COLO829 (cell line): Measurements from ENCODE around the gene PGA3.
"Not testable (repeated sequence)": the region's sequence is repeated elsewhere in the genome, so short reads cannot be mapped to it uniquely, and the experiment has no call there.

ENCODE experiments used
- DNase-seq: peaks from one replicate; pipeline ENCODE4 v3.0.0; 2012; ENCODE audit warnings: low spot score

Gene PGA3

DNA sequence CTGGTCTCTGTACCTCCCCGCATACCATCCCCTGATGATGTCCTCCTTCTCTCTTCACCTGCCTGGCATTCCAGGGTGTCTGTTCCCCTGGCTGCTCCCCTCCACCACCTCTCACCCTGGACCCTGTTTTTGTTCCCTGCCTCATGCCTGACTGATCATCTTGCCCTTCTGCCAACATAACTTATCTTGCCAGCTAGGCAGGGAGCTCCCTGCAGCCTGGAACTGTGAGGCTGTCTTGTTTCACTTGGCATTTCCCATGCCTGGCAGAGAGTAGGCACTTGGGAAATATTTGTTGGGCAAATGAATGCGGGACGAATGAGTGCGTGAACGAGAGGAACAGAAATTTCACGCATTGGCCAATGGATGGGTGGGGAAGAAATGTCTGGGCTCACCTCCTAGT is 7.3 kb downstream of the PGA3 start:
- not testable (repeated sequence) for DNase-seq

DNA sequence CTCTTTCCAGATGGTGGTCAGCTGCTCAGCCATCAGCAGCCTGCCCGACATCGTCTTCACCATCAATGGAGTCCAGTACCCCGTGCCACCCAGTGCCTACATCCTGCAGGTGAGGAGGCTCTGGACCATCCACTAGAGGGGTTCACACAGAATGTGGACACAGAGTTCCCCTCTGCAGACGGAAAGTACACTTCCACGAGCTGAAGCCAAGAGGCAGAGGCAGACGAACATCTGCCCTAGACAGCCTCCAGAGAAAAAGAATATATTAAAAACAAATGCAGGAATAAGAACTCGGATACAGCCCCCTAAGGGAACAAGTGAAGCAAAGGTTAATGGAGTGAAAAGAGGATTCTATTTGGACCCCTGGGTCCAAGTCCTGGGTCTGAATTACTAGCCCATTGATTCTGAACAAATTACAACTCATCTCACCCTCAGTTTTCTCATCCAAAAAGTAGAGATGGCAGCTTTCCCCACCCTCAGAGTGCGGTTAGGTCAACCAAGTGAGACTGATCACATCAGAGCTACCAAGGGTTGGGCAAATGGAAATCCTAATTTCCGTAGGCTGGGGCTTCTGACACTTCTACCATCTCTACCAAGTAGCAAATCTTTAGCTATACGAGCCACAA is 8.1 kb downstream of the PGA3 start:
- DNase-seq, result not testable (repeated sequence)

DNA sequence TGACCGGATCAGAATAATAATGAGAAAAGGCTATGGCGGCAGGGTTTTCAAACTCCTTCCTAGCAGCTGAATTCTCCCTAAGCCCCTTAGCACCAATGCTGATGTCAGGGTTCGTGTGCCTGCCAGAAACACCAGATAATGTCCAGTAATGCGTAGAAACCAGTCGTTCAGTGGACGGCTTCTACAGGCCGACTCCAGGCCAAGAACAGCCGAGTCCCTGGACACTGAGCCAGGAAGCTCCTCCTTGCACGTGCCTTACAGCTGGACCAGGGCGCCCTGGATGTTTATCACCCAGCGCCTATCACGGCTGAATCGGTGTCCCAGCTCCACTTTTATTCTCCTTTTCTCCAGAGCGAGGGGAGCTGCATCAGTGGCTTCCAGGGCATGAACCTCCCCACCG is 8.9 kb downstream of the PGA3 start:
- DNase-seq, result not testable (repeated sequence)

DNA sequence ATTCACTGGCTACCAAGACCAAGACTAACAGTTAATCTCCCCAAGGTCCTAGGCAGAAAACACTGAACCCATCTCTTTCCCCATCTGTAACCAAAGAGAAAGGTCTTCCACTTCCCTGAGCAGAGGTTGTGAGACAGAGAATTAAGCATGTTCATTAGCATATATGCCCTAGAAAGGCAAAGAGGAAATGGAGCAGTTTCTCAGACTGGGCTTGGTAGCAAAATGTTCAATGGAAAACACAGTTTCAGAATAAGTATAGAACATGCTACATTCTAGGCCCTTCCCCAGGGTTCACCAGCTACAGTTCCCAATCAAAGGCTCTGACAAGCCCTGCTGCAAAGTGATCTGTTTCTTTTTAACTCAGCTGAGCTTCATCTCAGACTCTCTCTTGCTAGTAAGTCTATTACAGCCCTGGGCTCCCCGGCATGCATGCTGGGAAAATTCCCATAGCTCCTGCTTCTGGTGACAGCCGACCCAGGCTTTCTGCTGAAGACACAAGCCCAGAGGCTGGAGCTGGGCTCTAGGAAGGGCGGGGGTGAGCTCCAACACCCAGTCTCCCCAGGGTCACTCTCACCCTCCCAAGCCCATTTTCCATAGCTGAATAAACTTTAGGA is 10.5 kb downstream of the PGA3 start:
- not testable (repeated sequence) for DNase-seq

DNA sequence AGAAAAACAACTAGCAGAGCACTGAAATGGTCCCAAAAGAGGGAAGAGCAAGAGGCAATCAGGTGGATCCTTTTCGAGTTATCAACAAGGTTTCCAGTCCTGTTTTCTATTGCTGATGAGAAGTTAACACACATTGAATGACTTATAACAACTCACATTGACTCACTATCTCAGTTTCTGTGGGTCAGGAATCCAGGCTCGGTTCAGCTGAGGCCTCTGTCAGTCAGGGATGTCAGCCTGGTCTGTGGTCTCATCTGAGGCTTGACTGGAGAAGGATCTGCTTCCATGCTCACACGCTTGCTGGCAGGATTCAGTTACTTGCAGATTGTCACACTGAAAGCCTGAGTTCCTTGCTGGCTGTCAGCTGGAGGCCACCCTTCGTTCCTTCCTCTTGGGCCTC is 15.0 kb downstream of the PGA3 start:
- not testable (repeated sequence) for DNase-seq

DNA sequence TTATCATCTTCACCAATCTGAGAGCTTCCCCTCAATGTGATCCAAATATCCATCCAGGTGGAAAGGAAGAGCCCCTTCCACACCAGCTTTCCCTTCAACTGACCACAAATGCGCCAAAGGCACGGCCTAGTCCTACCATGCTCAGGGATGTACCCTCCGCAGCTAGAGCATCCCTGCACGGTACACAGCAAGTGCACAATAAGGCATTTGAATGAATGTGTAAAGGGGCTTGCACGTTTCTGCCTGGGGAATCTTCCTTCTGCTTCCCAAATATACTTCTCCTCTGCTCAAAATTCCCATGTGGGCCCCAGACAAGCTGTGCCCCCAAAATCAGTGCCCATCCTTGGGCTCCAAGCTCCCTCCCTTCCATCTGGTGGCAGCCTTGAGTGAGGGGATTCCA is 15.7 kb downstream of the PGA3 start:
- not testable (repeated sequence) for DNase-seq

DNA sequence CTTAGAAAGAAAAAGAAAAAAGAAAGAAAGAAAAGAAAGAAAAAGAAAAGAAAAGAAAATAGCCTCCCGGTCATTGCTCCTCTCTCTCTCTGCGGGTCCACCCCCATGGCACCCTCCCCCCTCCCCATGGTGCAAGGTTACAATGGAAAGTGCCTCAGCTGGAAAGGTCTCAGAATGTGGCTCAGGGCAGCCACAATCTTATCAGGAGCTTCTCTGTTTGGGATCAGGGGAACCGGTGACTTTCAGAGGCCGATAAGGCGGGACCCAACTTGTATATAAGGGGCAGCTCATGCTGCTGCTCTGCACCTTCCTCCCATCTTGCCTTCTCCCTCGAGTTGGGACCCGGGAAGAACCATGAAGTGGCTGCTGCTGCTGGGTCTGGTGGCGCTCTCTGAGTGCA is 18.7 kb downstream of the PGA3 start, which contains the start of gene PGA4:
TSS of gene PGA4 (plus strand) at position 301 of the 400 bp plus-strand sequence. CDS start at position 355, 54 bp downstream.
- not testable (repeated sequence) for DNase-seq

DNA sequence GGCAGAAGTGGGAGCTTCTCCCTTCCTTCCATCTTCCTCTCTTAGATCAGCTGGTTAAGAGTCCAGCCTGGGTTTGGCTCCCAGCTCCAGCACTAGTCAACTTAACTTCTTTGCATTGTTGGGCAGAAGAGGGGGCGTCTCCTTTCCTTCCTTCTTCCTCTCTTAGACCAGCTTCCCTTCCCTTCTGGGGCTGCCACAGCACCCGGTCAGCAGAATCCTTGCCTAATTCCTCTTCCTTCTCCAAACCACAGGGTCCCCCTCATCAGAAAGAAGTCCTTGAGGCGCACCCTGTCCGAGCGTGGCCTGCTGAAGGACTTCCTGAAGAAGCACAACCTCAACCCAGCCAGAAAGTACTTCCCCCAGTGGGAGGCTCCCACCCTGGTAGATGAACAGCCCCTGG is 19.4 kb downstream of the PGA3 start:
- DNase-seq, result not testable (repeated sequence)

DNA sequence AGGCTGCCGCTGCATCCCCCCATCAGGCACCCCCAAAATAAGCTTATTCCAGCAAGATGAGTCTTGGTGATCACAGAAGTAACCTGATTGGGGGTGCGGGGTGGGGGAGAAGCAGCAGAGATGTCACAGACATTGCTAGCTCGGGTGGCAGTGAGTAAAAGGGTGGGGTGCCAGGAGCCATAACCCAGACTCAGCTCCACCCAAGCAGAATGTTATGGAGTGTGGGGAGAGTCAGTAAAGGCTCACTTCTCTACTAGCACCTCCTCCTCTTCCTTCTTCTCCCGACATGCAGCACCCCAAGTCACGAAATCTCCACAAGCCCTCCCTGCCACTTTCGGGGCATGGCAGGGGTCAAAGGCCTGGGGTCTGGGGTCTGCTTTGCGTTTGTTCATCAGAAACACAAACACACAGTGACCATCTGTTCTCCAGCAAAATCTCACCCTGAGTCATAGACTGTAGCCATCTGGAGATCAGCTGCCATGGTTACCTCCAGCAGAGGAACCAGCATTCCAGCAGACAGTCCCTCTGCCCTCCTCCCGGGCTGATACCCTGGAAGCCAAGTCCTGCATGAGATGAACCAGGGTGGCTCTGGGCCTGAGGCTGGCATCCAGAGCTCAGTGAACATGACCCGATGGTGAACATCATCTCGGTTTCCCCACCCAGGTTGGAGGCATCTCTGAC is 23.3 kb downstream of the PGA3 start:
- not testable (repeated sequence) for DNase-seq

DNA sequence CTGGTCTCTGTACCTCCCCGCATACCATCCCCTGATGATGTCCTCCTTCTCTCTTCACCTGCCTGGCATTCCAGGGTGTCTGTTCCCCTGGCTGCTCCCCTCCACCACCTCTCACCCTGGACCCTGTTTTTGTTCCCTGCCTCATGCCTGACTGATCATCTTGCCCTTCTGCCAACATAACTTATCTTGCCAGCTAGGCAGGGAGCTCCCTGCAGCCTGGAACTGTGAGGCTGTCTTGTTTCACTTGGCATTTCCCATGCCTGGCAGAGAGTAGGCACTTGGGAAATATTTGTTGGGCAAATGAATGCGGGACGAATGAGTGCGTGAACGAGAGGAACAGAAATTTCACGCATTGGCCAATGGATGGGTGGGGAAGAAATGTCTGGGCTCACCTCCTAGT is 26.1 kb downstream of the PGA3 start:
- DNase-seq, result not testable (repeated sequence)

DNA sequence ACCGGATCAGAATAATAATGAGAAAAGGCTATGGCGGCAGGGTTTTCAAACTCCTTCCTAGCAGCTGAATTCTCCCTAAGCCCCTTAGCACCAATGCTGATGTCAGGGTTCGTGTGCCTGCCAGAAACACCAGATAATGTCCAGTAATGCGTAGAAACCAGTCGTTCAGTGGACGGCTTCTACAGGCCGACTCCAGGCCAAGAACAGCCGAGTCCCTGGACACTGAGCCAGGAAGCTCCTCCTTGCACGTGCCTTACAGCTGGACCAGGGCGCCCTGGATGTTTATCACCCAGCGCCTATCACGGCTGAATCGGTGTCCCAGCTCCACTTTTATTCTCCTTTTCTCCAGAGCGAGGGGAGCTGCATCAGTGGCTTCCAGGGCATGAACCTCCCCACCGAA is 27.7 kb downstream of the PGA3 start:
- DNase-seq, result not testable (repeated sequence)

DNA sequence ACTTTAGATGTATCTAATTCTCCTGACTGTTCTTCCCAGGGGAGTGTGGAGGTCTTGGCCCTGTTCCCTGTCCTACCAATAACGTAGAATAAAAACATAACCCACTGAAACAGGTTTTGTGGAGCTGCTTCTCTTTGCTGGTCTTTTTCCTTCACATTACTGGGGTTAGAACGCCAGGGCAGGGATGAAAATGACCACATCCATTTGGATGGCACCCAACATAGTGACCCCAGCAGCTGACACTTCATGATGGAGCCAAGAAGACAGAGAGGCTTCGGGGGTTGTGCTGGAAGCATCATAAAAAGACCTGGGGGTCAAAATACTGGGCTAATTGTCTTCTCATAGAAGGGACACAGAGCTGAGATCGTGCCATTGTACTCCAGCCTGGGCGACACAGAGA is 28.3 kb downstream of the PGA3 start:
- not testable (repeated sequence) for DNase-seq

DNA sequence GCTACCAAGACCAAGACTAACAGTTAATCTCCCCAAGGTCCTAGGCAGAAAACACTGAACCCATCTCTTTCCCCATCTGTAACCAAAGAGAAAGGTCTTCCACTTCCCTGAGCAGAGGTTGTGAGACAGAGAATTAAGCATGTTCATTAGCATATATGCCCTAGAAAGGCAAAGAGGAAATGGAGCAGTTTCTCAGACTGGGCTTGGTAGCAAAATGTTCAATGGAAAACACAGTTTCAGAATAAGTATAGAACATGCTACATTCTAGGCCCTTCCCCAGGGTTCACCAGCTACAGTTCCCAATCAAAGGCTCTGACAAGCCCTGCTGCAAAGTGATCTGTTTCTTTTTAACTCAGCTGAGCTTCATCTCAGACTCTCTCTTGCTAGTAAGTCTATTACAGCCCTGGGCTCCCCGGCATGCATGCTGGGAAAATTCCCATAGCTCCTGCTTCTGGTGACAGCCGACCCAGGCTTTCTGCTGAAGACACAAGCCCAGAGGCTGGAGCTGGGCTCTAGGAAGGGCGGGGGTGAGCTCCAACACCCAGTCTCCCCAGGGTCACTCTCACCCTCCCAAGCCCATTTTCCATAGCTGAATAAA is 29.3 kb downstream of the PGA3 start:
- DNase-seq, result not testable (repeated sequence)

DNA sequence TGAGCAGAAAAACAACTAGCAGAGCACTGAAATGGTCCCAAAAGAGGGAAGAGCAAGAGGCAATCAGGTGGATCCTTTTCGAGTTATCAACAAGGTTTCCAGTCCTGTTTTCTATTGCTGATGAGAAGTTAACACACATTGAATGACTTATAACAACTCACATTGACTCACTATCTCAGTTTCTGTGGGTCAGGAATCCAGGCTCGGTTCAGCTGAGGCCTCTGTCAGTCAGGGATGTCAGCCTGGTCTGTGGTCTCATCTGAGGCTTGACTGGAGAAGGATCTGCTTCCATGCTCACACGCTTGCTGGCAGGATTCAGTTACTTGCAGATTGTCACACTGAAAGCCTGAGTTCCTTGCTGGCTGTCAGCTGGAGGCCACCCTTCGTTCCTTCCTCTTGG is 33.8 kb downstream of the PGA3 start:
- DNase-seq, result not testable (repeated sequence)

DNA sequence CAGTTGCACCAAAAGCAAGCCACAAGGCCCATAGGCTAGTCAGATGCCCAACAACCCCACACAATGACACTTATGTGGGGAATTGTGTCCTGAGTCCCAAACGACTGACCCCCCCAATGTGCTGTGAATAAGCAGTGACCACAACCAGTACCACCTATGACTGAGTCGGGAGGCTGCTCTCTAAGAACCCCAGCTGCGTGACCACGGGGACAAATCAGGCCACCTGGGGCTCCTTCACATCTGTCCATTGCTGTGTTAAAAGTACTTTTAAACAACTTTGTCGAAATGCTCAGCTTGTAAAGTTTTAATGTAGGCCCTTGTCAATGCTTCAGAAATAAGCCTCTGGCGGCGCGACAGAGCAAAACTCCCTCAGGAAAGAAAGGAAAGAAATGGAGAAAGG is 37.0 kb downstream of the PGA3 start:
- not testable (repeated sequence) for DNase-seq

DNA sequence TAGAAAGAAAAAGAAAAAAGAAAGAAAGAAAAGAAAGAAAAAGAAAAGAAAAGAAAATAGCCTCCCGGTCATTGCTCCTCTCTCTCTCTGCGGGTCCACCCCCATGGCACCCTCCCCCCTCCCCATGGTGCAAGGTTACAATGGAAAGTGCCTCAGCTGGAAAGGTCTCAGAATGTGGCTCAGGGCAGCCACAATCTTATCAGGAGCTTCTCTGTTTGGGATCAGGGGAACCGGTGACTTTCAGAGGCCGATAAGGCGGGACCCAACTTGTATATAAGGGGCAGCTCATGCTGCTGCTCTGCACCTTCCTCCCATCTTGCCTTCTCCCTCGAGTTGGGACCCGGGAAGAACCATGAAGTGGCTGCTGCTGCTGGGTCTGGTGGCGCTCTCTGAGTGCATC is 37.6 kb downstream of the PGA3 start, which contains the start of gene PGA5:
TSS of gene PGA5 (plus strand) at position 301 of the 400 bp plus-strand sequence. CDS start at position 353, 52 bp downstream.
- DNase-seq, result not testable (repeated sequence)

DNA sequence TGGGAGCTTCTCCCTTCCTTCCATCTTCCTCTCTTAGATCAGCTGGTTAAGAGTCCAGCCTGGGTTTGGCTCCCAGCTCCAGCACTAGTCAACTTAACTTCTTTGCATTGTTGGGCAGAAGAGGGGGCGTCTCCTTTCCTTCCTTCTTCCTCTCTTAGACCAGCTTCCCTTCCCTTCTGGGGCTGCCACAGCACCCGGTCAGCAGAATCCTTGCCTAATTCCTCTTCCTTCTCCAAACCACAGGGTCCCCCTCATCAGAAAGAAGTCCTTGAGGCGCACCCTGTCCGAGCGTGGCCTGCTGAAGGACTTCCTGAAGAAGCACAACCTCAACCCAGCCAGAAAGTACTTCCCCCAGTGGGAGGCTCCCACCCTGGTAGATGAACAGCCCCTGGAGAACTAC is 38.2 kb downstream of the PGA3 start:
- not testable (repeated sequence) for DNase-seq

DNA sequence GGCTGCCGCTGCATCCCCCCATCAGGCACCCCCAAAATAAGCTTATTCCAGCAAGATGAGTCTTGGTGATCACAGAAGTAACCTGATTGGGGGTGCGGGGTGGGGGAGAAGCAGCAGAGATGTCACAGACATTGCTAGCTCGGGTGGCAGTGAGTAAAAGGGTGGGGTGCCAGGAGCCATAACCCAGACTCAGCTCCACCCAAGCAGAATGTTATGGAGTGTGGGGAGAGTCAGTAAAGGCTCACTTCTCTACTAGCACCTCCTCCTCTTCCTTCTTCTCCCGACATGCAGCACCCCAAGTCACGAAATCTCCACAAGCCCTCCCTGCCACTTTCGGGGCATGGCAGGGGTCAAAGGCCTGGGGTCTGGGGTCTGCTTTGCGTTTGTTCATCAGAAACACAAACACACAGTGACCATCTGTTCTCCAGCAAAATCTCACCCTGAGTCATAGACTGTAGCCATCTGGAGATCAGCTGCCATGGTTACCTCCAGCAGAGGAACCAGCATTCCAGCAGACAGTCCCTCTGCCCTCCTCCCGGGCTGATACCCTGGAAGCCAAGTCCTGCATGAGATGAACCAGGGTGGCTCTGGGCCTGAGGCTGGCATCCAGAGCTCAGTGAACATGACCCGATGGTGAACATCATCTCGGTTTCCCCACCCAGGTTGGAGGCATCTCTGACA is 42.1 kb downstream of the PGA3 start:
- DNase-seq, result not testable (repeated sequence)

DNA sequence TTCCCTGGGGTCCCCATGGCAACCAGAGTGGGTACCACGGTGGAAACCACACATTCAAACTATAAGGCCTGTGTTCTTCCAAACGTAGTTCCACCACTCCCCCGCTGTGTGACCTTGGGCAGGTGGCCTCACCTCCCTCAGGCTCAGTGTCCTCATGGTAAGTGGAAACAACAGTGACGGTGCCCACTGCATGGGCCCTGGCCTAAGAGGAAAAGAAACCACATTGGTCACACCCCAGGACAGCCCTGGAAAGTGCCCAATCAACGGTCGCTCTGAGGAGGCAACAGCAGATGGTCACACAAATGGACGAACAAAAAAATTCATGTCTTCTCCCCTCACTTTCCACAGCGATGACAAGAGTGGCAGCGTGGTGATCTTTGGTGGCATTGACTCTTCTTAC is 44.8 kb downstream of the PGA3 start:
- DNase-seq, result not testable (repeated sequence)

DNA sequence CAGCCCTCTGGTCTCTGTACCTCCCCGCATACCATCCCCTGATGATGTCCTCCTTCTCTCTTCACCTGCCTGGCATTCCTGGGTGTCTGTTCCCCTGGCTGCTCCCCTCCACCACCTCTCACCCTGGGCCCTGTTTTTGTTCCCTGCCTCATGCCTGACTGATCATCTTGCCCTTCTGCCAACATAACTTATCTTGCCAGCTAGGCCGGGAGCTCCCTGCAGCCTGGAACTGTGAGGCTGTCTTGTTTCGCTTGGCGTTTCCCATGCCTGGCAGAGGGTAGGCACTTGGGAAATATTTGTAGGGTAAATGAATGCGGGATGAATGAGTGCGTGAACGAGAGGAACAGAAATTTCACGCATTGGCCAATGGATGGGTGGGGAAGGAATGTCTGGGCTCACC is 45.9 kb downstream of the PGA3 start:
- DNase-seq, result not testable (repeated sequence)

DNA sequence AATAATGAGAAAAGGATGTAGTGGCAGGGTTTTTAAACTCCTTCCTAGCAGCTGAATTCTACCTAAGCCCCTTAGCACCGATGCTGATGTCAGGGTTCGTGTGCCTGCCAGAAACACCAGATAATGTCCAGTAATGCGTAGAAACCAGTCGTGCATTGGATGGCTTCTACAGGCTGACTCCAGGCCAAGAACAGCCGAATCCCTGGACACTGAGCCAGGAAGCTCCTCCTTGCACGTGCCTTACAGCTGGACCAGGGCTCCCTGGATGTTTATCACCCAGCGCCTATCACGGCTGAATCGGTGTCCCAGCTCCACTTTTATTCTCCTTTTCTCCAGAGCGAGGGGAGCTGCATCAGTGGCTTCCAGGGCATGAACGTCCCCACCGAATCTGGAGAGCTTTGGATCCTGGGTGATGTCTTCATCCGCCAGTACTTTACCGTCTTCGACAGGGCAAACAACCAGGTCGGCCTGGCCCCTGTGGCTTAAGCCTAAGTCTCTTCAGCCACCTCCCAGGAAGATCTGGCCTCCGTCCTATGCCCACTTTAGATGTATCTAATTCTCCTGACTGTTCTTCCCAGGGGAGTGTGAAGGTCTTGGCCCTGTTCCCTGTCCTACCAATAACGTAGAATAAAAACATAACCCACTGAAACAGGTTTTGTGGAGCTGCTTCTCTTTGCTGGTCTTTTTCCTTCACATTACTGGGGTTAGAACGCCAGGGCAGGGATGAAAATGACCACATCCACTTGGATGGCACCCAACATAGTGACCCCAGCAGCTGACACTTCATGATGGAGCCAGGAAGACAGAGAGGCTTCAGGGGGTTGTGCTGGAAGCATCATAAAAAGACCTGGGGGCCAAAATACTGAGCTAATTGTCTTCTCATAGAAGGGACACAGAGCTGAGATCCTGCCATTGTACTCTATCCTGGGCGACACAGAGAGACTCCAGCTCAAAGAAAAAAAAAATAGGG is 47.8 kb downstream of the PGA3 start:
- not testable (repeated sequence) for DNase-seq
